ENCODE measurements around the gene HNRNPUL1.

DNA sequence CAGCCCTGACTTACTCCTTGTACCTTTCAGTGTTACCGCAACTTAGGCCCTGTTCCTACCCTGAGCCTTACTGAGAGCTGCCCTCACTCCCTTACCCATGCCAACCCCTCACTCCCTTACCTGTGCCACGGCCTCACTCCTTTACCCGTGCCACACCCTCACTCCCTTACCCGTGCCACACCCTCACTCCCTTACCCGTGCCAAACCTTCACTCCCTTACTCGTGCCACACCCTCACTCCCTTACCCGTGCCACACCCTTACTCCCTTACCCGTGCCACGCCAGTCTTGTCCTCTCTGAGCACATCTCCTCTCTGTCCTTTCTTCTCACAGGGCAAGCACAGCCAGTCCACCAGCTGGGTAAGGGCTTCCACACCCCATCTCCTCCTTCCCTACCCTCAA is 24.8 kb upstream of the HNRNPUL1 start:
- TF ChIP-seq SIX5 (IDR thresholded peaks at IDR 0.05; ENCODE audit: low read depth, low read length) (no peak), SRF (IDR thresholded peaks at IDR 0.05; ENCODE audit: low read depth, low read length) (no peak), POLR2AphosphoS5 (IDR thresholded peaks at IDR 0.05; ENCODE audit: low read depth, low read length) (no peak), FOSL1 (IDR thresholded peaks at IDR 0.05; ENCODE audit: insufficient read depth, low read depth, low read length) (no peak), EP300 (IDR thresholded peaks at IDR 0.05; ENCODE audit: borderline replicate concordance in 1 of 2, low read depth in 2 of 2, low read length in 2 of 2) (no peak), POLR2A (IDR thresholded peaks at IDR 0.05; ENCODE audit: control extremely low read depth in 1 of 2, low read depth in 2 of 2, low read length in 2 of 2) (no peak)
- TF ChIP-seq, protein P1, sequence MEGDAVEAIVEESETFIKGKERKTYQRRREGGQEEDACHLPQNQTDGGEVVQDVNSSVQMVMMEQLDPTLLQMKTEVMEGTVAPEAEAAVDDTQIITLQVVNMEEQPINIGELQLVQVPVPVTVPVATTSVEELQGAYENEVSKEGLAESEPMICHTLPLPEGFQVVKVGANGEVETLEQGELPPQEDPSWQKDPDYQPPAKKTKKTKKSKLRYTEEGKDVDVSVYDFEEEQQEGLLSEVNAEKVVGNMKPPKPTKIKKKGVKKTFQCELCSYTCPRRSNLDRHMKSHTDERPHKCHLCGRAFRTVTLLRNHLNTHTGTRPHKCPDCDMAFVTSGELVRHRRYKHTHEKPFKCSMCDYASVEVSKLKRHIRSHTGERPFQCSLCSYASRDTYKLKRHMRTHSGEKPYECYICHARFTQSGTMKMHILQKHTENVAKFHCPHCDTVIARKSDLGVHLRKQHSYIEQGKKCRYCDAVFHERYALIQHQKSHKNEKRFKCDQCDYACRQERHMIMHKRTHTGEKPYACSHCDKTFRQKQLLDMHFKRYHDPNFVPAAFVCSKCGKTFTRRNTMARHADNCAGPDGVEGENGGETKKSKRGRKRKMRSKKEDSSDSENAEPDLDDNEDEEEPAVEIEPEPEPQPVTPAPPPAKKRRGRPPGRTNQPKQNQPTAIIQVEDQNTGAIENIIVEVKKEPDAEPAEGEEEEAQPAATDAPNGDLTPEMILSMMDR (IDR thresholded peaks at IDR 0.05; ENCODE audit: control extremely low read depth in 1 of 3, insufficient read depth in 1 of 3, low read depth in 1 of 3, low read length in 3 of 3): no peak
